ENCODE data around the gene UAP1.

UAP1 gene

DNA sequence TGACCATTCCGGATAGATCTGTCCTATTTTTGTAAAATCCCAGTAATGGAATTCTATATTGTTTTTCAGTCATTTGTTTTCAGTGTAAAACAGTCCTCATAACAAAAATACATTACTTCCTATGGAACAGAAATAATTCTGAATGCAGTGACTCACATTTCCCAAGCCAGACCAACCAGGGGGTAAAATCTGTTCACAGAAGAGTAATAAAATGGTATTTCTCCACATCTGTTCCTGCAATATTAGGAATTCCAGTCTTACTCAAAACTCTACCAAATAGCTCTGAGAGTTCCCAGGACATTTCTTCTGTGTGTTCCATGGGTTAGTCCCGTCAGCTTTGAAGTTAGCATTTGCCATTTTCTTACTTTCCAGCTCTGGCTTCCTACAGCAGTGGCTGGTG, 68.1 kb downstream of the UAP1 start:
- Histone ChIP-seq H3K27ac (ENCODE audit: low read length) (peak overlapping the region; percentile 95), H3K9me3 (ENCODE audit: control insufficient read depth in 2 of 2, low read length in 2 of 2) (no peaks in the 10 kb centered on the region), H3K36me3 (ENCODE audit: control insufficient read depth in 2 of 2, insufficient read depth in 2 of 2, low read length in 2 of 2) (no peaks in the 10 kb centered on the region), H3K4me1 (ENCODE audit: control insufficient read depth, insufficient read depth, low read length) (peaks cover 43% of the 10 kb centered on the region), H3K9ac (ENCODE audit: low read length in 2 of 2) (no peak overlapping the region), H3K4me3 (ENCODE audit: low read length in 2 of 2) (no peak overlapping the region), H3K27me3 (ENCODE audit: control insufficient read depth in 1 of 2, insufficient read depth in 2 of 2, low read length in 2 of 2) (no peaks in the 10 kb centered on the region)

GRCh38 chr1:162631546-162632191, 70.1 kb downstream of the UAP1 start:
- Histone ChIP-seq H3K27me3 (ENCODE audit: control insufficient read depth in 1 of 2, insufficient read depth in 2 of 2, low read length in 2 of 2) (no peaks in the 10 kb centered on the region), H3K9me3 (ENCODE audit: control insufficient read depth in 2 of 2, low read length in 2 of 2) (no peaks in the 10 kb centered on the region), H3K9ac (ENCODE audit: low read length in 2 of 2) (peak overlapping the region; percentile 95 to 97), H3K4me1 (ENCODE audit: control insufficient read depth, insufficient read depth, low read length) (peaks cover 37% of the 10 kb centered on the region), H3K4me3 (ENCODE audit: low read length in 2 of 2) (peak overlapping the region; percentile 83 to 95), H3K27ac (ENCODE audit: low read length) (peak overlapping the region; percentile 95), H3K36me3 (ENCODE audit: control insufficient read depth in 2 of 2, insufficient read depth in 2 of 2, low read length in 2 of 2) (no peaks in the 10 kb centered on the region)

DNA sequence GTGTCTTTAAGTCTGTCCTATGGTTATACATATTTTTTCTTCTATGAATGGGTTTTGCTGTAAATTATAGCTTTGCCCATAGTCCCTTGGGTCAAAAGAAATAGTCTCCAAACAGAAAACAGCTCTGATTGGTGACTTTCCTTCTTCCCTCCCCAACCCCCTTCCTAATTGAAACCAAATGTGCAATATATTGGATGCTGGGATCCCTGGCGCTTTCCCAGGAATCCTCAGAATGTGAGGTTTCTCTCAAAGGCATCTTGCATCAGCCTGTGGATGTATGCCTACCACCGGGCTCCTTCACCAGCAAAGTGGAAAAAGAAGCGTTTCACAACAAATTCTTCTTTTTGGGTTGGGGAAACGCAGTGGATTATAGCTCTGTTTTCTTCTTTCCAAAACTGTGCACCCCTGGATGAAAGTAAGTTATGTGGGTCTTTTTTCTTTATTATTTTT, 70.7 kb downstream of the UAP1 start, which contains the start of gene DDR2:
TSS of gene DDR2 (plus strand) at position 248 of the 450 bp plus-strand sequence. CDS start 86,600 bp downstream, outside the sequence.
- H3K36me3 ChIP-seq (ENCODE audit: control insufficient read depth in 2 of 2, insufficient read depth in 2 of 2, low read length in 2 of 2) = no peaks in the 10 kb centered on the region
- H3K9me3 ChIP-seq (ENCODE audit: control insufficient read depth in 2 of 2, low read length in 2 of 2) = no peaks in the 10 kb centered on the region
- H3K27me3 ChIP-seq (ENCODE audit: control insufficient read depth in 1 of 2, insufficient read depth in 2 of 2, low read length in 2 of 2) = no peaks in the 10 kb centered on the region
- H3K27ac ChIP-seq (ENCODE audit: low read length) = peak within 1 kb of the TSS; percentile 95
- peak within 1 kb of the TSS; percentile 83 to 95 for H3K4me3 ChIP-seq (ENCODE audit: low read length in 2 of 2)
- H3K4me1 ChIP-seq (ENCODE audit: control insufficient read depth, insufficient read depth, low read length) = peaks cover 33% of the 10 kb centered on the region
- H3K9ac ChIP-seq (ENCODE audit: low read length in 2 of 2) = peak within 1 kb of the TSS; percentile 95 to 97

DNA sequence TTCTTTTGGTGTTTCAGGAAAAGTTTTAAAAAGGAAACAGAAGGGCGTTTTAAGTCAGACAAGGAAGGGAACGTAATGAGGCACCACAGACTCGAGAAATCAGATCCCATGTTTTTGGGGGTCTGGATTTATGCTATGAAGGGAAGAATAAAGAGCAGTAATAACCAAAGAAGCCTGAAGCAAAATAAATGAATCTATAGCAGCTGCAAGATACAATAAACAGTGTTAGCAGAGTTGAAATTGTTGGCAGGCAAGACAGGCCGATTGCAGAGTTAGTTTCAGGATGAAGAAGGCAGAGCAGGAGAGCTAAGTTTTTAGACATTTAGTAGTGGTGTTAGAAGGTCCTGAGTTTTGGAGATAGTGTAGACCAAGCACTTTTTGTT, 71.2 kb downstream of the UAP1 start:
- peak overlapping the region; percentile 95 to 97 for H3K9ac ChIP-seq (ENCODE audit: low read length in 2 of 2)
- H3K9me3 ChIP-seq (ENCODE audit: control insufficient read depth in 2 of 2, low read length in 2 of 2) = no peaks in the 10 kb centered on the region
- no peaks in the 10 kb centered on the region for H3K27me3 ChIP-seq (ENCODE audit: control insufficient read depth in 1 of 2, insufficient read depth in 2 of 2, low read length in 2 of 2)
- peak overlapping the region; percentile 95 for H3K27ac ChIP-seq (ENCODE audit: low read length)
- H3K36me3 ChIP-seq (ENCODE audit: control insufficient read depth in 2 of 2, insufficient read depth in 2 of 2, low read length in 2 of 2) = no peaks in the 10 kb centered on the region
- H3K4me1 ChIP-seq (ENCODE audit: control insufficient read depth, insufficient read depth, low read length) = peaks cover 30% of the 10 kb centered on the region
- peak overlapping the region; percentile 83 to 95 for H3K4me3 ChIP-seq (ENCODE audit: low read length in 2 of 2)

DNA sequence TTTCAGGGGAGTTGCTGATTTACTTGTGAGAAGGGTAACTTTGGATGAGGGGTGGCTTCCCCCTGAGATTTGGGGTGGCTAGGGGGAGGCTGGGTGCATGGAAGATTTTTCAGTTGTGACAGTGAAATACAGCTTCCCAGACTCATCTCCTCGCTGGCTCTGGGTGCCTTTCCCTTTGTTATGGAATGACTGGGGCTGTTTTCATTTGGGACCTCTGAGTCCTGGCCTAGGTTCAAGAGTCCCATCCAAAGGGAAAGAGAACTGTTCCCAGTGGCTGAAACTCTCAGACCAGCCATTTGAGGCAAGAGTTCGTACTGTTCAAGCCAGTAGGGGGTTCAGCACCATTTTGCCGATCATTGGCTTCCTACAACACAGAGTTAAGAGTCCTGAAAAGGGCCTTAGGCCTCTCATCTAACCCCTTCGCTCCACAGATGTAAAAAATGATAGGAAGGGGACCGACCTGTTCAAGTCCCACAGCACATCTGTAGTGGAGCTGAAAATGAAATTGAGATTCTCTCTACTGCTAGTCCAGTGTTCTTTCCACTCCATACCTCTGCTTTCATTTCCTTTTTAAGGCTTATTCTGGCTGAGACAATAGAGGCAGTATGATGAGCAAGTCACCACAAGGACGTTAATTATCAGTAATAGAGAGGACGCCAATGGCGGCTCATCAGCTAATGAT, 71.7 kb downstream of the UAP1 start:
- no peaks in the 10 kb centered on the region for H3K9me3 ChIP-seq (ENCODE audit: control insufficient read depth in 2 of 2, low read length in 2 of 2)
- H3K27me3 ChIP-seq (ENCODE audit: control insufficient read depth in 1 of 2, insufficient read depth in 2 of 2, low read length in 2 of 2) = no peaks in the 10 kb centered on the region
- H3K4me1 ChIP-seq (ENCODE audit: control insufficient read depth, insufficient read depth, low read length) = peaks cover 30% of the 10 kb centered on the region
- peak overlapping the region; percentile 95 to 97 for H3K9ac ChIP-seq (ENCODE audit: low read length in 2 of 2)
- no peaks in the 10 kb centered on the region for H3K36me3 ChIP-seq (ENCODE audit: control insufficient read depth in 2 of 2, insufficient read depth in 2 of 2, low read length in 2 of 2)
- peak overlapping the region; percentile 95 for H3K27ac ChIP-seq (ENCODE audit: low read length)
- peak overlapping the region; percentile 83 to 95 for H3K4me3 ChIP-seq (ENCODE audit: low read length in 2 of 2)

DNA sequence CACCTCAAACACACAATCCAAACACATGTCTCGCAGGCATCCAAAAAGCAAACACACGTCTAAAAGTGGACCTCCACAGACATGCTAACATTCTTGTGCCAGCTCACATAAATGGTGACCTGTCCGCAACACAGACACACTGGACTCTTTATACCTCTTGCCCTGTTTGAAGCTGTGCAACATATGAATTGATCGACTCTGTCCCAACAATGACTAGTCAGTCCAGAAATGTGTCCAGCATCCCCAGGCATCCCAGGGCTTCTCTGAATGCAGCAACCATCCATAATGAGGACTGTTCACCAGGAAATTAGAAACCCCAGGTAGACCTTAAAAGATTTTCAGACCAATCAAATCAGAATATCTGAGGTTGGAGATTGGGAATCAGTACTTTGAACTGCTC, 73.9 kb downstream of the UAP1 start:
- H3K4me3 ChIP-seq (ENCODE audit: low read length in 2 of 2) = peak overlapping the region; percentile 83 to 95
- peak overlapping the region; percentile 95 for H3K27ac ChIP-seq (ENCODE audit: low read length)
- peaks cover 0 to 3% of the 10 kb centered on the region in 2 donors for H3K36me3 ChIP-seq (ENCODE audit: control insufficient read depth in 2 of 2, insufficient read depth in 2 of 2, low read length in 2 of 2)
- no peaks in the 10 kb centered on the region for H3K9me3 ChIP-seq (ENCODE audit: control insufficient read depth in 2 of 2, low read length in 2 of 2)
- H3K4me1 ChIP-seq (ENCODE audit: control insufficient read depth, insufficient read depth, low read length) = peaks cover 25% of the 10 kb centered on the region
- H3K27me3 ChIP-seq (ENCODE audit: control insufficient read depth in 1 of 2, insufficient read depth in 2 of 2, low read length in 2 of 2) = no peaks in the 10 kb centered on the region
- peak overlapping the region; percentile 95 to 97 for H3K9ac ChIP-seq (ENCODE audit: low read length in 2 of 2)

- Histone ChIP-seq H3K36me3 (ENCODE audit: control insufficient read depth in 2 of 2, insufficient read depth in 2 of 2, low read length in 2 of 2) (peaks cover 0 to 3% of the 10 kb centered on the region in 2 donors), H3K27me3 (ENCODE audit: control insufficient read depth in 1 of 2, insufficient read depth in 2 of 2, low read length in 2 of 2) (no peaks in the 10 kb centered on the region), H3K9ac (ENCODE audit: low read length in 2 of 2) (no peak overlapping the region), H3K9me3 (ENCODE audit: control insufficient read depth in 2 of 2, low read length in 2 of 2) (no peaks in the 10 kb centered on the region), H3K4me3 (ENCODE audit: low read length in 2 of 2) (no peak overlapping the region), H3K27ac (ENCODE audit: low read length) (no peak overlapping the region), H3K4me1 (ENCODE audit: control insufficient read depth, insufficient read depth, low read length) (peaks cover 17% of the 10 kb centered on the region)
Measured at GRCh38 chr1:162639718-162640117, 78.2 kb downstream of the UAP1 start.

GRCh38 chr1:162641114-162641513, 79.6 kb downstream of the UAP1 start:
- Histone ChIP-seq H3K9ac (ENCODE audit: low read length in 2 of 2) (no peak overlapping the region), H3K36me3 (ENCODE audit: control insufficient read depth in 2 of 2, insufficient read depth in 2 of 2, low read length in 2 of 2) (peaks cover 0 to 3% of the 10 kb centered on the region in 2 donors), H3K27ac (ENCODE audit: low read length) (no peak overlapping the region), H3K27me3 (ENCODE audit: control insufficient read depth in 1 of 2, insufficient read depth in 2 of 2, low read length in 2 of 2) (no peaks in the 10 kb centered on the region), H3K9me3 (ENCODE audit: control insufficient read depth in 2 of 2, low read length in 2 of 2) (no peaks in the 10 kb centered on the region), H3K4me1 (ENCODE audit: control insufficient read depth, insufficient read depth, low read length) (peaks cover 11% of the 10 kb centered on the region), H3K4me3 (ENCODE audit: low read length in 2 of 2) (no peak overlapping the region)

GRCh38 chr1:162644986-162645314, 83.4 kb downstream of the UAP1 start:
- H3K36me3 ChIP-seq (ENCODE audit: control insufficient read depth in 2 of 2, insufficient read depth in 2 of 2, low read length in 2 of 2) = peaks cover 0 to 4% of the 10 kb centered on the region in 2 donors
- no peaks in the 10 kb centered on the region for H3K9me3 ChIP-seq (ENCODE audit: control insufficient read depth in 2 of 2, low read length in 2 of 2)
- no peak overlapping the region for H3K4me3 ChIP-seq (ENCODE audit: low read length in 2 of 2)
- H3K9ac ChIP-seq (ENCODE audit: low read length in 2 of 2) = no peak overlapping the region
- no peaks in the 10 kb centered on the region for H3K27me3 ChIP-seq (ENCODE audit: control insufficient read depth in 1 of 2, insufficient read depth in 2 of 2, low read length in 2 of 2)
- H3K27ac ChIP-seq (ENCODE audit: low read length) = no peak overlapping the region
- H3K4me1 ChIP-seq (ENCODE audit: control insufficient read depth, insufficient read depth, low read length) = peaks cover 20% of the 10 kb centered on the region

DNA sequence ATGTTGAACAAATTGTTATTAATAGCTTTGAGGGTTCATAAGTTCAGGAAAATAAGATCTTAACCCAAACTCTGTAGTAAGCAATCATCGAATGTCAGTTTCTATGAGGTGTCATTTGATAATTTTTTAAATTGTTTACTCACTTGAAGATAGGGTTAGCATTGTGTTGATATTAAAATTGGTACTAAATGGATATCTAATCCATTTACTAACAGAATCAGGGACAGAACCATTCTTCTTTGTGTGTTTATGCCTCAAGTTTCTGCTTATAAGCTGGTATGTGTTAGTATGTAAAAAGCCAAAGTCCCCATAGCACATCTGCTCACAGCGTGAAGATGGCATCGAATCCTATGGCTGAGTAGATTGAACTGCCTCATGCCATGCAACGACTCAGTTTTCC, 84.1 kb downstream of the UAP1 start:
- Histone ChIP-seq H3K4me3 (ENCODE audit: low read length in 2 of 2) (no peak overlapping the region), H3K36me3 (ENCODE audit: control insufficient read depth in 2 of 2, insufficient read depth in 2 of 2, low read length in 2 of 2) (peaks cover 0 to 4% of the 10 kb centered on the region in 2 donors), H3K27me3 (ENCODE audit: control insufficient read depth in 1 of 2, insufficient read depth in 2 of 2, low read length in 2 of 2) (no peaks in the 10 kb centered on the region), H3K9me3 (ENCODE audit: control insufficient read depth in 2 of 2, low read length in 2 of 2) (no peaks in the 10 kb centered on the region), H3K9ac (ENCODE audit: low read length in 2 of 2) (no peak overlapping the region), H3K27ac (ENCODE audit: low read length) (no peak overlapping the region), H3K4me1 (ENCODE audit: control insufficient read depth, insufficient read depth, low read length) (peaks cover 20% of the 10 kb centered on the region)

GRCh38 chr1:162649583-162649982, 88.1 kb downstream of the UAP1 start:
- Histone ChIP-seq H3K36me3 (ENCODE audit: control insufficient read depth in 2 of 2, insufficient read depth in 2 of 2, low read length in 2 of 2) (peaks cover 0 to 4% of the 10 kb centered on the region in 2 donors), H3K9ac (ENCODE audit: low read length in 2 of 2) (no peak overlapping the region), H3K4me1 (ENCODE audit: control insufficient read depth, insufficient read depth, low read length) (peaks cover 17% of the 10 kb centered on the region), H3K9me3 (ENCODE audit: control insufficient read depth in 2 of 2, low read length in 2 of 2) (no peaks in the 10 kb centered on the region), H3K27ac (ENCODE audit: low read length) (no peak overlapping the region), H3K27me3 (ENCODE audit: control insufficient read depth in 1 of 2, insufficient read depth in 2 of 2, low read length in 2 of 2) (no peaks in the 10 kb centered on the region), H3K4me3 (ENCODE audit: low read length in 2 of 2) (no peak overlapping the region)
